HepG2 (cell line): ENCODE data around the gene CRABP1. TPM values are rescaled to one million over a fixed set of nuclear protein-coding genes. Genes with fewer than 3 reads are reported as not detected.

Experiments
- CERS6 ChIP-seq: sonication (generic); formaldehyde crosslinking; IDR thresholded peaks from 2 replicates; pipeline ENCODE4 v1.5.0; 2020; ENCODE audit warnings: missing genetic modification reagents
- KDM5A ChIP-seq: fragments of 200-600 bp; sonication (generic); IDR thresholded peaks from 2 replicates; pipeline ENCODE4 v1.7.0; 2018; ENCODE audit warnings: antibody characterized with exemption, mild to moderate bottlenecking, low read length, borderline replicate concordance
- MIER3 ChIP-seq: IDR thresholded peaks from 2 replicates; pipeline ENCODE4 v1.6.1; 2016; ENCODE audit warnings: missing compliant biosample characterization, borderline replicate concordance
- PAXIP1 ChIP-seq: sonication (generic); formaldehyde crosslinking; conservative IDR thresholded peaks from 2 replicates; pipeline ENCODE4 v1.4.0; 2020; ENCODE audit warnings: mild to moderate bottlenecking, missing genetic modification reagents, moderate library complexity
- ZNF318 ChIP-seq: sonication (generic); formaldehyde crosslinking; IDR thresholded peaks from 2 replicates; pipeline ENCODE4 v1.4.0; 2020; ENCODE audit warnings: mild to moderate bottlenecking, missing genetic modification reagents
- ZNF333 ChIP-seq: sonication (generic); formaldehyde crosslinking; IDR thresholded peaks from 2 replicates; pipeline ENCODE4 v1.4.0; 2020; ENCODE audit warnings: mild to moderate bottlenecking, missing genetic modification reagents, borderline replicate concordance
- ZNF512B ChIP-seq: sonication (generic); formaldehyde crosslinking; IDR thresholded peaks from 2 replicates; pipeline ENCODE4 v1.5.1; 2020; ENCODE audit warnings: missing genetic modification reagents, mild to moderate bottlenecking, borderline replicate concordance
- ZNF788 ChIP-seq: sonication (generic); formaldehyde crosslinking; IDR thresholded peaks from 2 replicates; pipeline ENCODE4 v1.5.0; 2020; ENCODE audit warnings: mild to moderate bottlenecking, missing genetic modification reagents, borderline replicate concordance
- polyA plus RNA-seq, 8 experiments: library from polyadenylated mRNA; depleted of rRNA in 3 of 8; stranded (reverse) in 7 of 8; unstranded in 1 of 8; fragments of >200 nt; fragmentation: Illumina TruSeq in 4 of 8; extraction: Trizol in 4 of 8; gene quantifications; 2 replicates each; pipeline versions ENCODE4 v1.2.1 to v1.2.3, GENCODE V29; 2011 to 2016; ENCODE audit warnings: low read depth in 4 of 8, missing spikeins in 1 of 8, mixed read lengths in 1 of 8; ENCODE audit not compliant: insufficient read depth in 1 of 8
- total RNA-seq, 5 experiments: library from RNA; depleted of rRNA; stranded (reverse); fragments of >200 nt; fragmentation: Illumina TruSeq; extraction: Trizol; gene quantifications; 2 replicates each; pipeline ENCODE4 v1.2.3, GENCODE V29; 2016; ENCODE audit warnings: low read depth in 1 of 5

CRABP1 gene
- total and polyA plus RNA-seq, 2 of the 13 experiments (the other 11 are each of a cell fraction or from before 2014, with no cell fraction given) = not detected

- TF ChIP-seq CERS6 (CRISPR knock-in tag) = no peak
- TF ChIP-seq KDM5A = peak; percentile 97
- TF ChIP-seq ZNF318 (CRISPR knock-in tag) = 0 out of 2 replicates have a peak, but pooled peaks have one; percentile 67
- peak; percentile 93; the same call in 1 of the 2 replicates for TF ChIP-seq ZNF788
- TF ChIP-seq MIER3 = peak; percentile 40; the same call in 1 of the 2 replicates
- TF ChIP-seq PAXIP1 (CRISPR knock-in tag) = peak; percentile 56
- TF ChIP-seq ZNF333 (CRISPR knock-in tag) = no peak
- TF ChIP-seq ZNF512B (CRISPR knock-in tag) = no peak
These were observed 40.8 kb upstream of the CRABP1 start, which contains the start of gene SKIC8 (continued) for GRCh38 chr15:78299101-78299930.
